Ovary (tissue), 9 donors: Measurements from ENCODE around the gene GNG14. TPM values are rescaled to one million over a fixed set of nuclear protein-coding genes. Genes with fewer than 3 reads are reported as not detected.
A peak's percentile ranks its signal among the peaks of the same experiment; 100 is the strongest.

Source experiments
- DNase-seq, 5 donors: peaks; one replicate each; pipeline ENCODE4 v3.0.0-alpha.2; 2019 to 2020
- H3K27ac ChIP-seq, 2 donors: fragments of 200-600 bp; one replicate each; pipeline versions ENCODE4 v1.5.1 to v1.8.0; 2019 to 2022
- H3K27me3 ChIP-seq: fragments of 200-600 bp; one replicate; pipeline ENCODE4 v1.8.0; 2022
- H3K36me3 ChIP-seq: fragments of 200-600 bp; sonication (generic); one replicate; pipeline ENCODE4 v1.5.1; 2019
- H3K4me1 ChIP-seq: one replicate; pipeline ENCODE4 v1.8.1; 2013; ENCODE audit warnings: mild to moderate bottlenecking, moderate library complexity; ENCODE audit not compliant: insufficient read depth
- H3K4me3 ChIP-seq: fragments of 200-600 bp; sonication (generic); one replicate; pipeline ENCODE4 v1.5.1; 2017
- H3K9me3 ChIP-seq, 2 donors: fragments of 200-600 bp in 1 of 2; sonication (generic) in 1 of 2; one replicate each; pipeline versions ENCODE4 v1.5.1 to v1.8.1; 2013 to 2019; ENCODE audit warnings: mild to moderate bottlenecking in 1 of 2, moderate library complexity in 1 of 2
- EP300 ChIP-seq: sonication (generic); formaldehyde crosslinking; IDR thresholded peaks from one replicate; pipeline ENCODE4 v1.6.1; 2017; ENCODE audit warnings: antibody characterized with exemption
- POLR2A ChIP-seq: fragments of 450-650 bp; IDR thresholded peaks from one replicate; pipeline ENCODE4 v1.6.1; 2017; ENCODE audit warnings: antibody characterized with exemption, mild to moderate bottlenecking, moderate library complexity
- WGBS, 3 donors: extraction: QIAGEN DNeasy Blood & Tissue Kit in 1 of 3; methylation state at CpG; one replicate each; pipeline versions ENCODE4 v1.1.5 to v1.1.7; 2013 to 2017; 5-methylcytosine and 5-hydroxymethylcytosine counted together
- intact Hi-C, 4 donors: fragments of 100-400 bp; cut with DNase I; formaldehyde crosslinking; loops; one replicate each; pipeline versions ENCODE4 v1.11.0 to v1.15.1; 2022 to 2023
- polyA plus RNA-seq, 2 donors: library from polyadenylated mRNA; stranded (reverse); fragments of 200-250 nt in 1 of 2; fragments of 350-450 nt in 1 of 2; fragmentation: Illumina TruSeq in 1 of 2; extraction: RNeasy Lipid Tissue Mini Kit (QIAGEN cat#74804) in 1 of 2; gene quantifications; one replicate each; pipeline ENCODE4 v1.2.3, GENCODE V29; 2013 to 2014
- total RNA-seq, 7 donors: library from RNA; depleted of rRNA in 2 of 7; stranded (reverse); fragments of >200 nt in 2 of 7; fragmentation: NEBNext Ultra II Directional in 3 of 7; extraction: Animal tissue kit (Norgen Biotek cat#: 25700) in 3 of 7; gene quantifications; one replicate each; pipeline versions ENCODE4 v1.1.0 to v1.2.4, GENCODE V29; 2016 to 2023
- TF ChIP-seq, protein P1 (sequence below), 3 donors: fragments of 450-650 bp in 2 of 3; fragments of 200-600 bp in 1 of 3; IDR thresholded peaks; one replicate each; pipeline versions ENCODE4 v1.5.1 to v1.8.0; 2016 to 2022; ENCODE audit warnings: antibody characterized with exemption in 3 of 3, mild to moderate bottlenecking in 1 of 3
- donor health status: DM: no; HTN: no; CAD: no; lungs with moderate emphysema.
- donor health status: DM: no; HTN: no; CAD: no.
- donor health status: Bipolar disorder and iron deficiency.
- donor health status: DM: yes; HTN: yes; CAD: no.
- donor health status: DM: no; HTN: no; CAD: no.
- donor health status: DM: yes; HTN: yes; CAD: no.

Gene GNG14
- total and polyA plus RNA-seq, 9 donors, result not detected

DNA sequence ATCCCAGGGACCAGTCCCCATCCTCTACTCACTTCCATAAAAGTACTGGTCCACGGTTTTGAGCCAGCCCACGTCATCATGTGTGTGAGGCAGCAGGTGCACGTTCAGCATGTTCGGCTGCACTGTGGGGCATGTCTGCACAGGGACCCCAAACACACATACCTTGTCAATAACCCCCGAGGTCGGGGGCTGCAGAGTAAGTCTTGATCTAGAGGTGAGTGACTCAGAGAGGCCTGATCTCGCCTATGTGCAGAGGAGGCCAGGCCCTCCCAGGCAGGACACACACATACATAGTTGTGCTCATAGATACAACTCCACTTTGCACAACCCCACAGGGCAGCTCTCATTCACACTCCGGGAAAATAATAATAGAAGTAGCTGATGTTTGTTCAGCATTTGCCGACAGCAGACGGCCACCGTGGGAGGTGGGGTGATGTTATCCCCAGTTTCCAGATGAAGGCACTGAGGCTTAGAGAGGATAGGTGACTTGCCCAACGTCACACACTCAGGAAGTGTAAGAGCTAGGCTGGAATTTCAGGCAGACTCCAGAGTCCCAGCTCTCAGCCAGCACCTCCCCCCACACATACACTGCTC is 22.0 kb upstream of the GNG14 start:
- WGBS, 3 donors, result 51 to 65% (median 52%) methylated on average over 12 of the region's 12 CpGs
- intact Hi-C loops, result loop anchor here in 1 of 4 donors (10.0 kb wide), 1 partner anchor 101 kb away; no protein-coding TSS in a partner anchor
- Histone ChIP-seq H3K36me3 (no peaks in the 10 kb centered on the region), H3K27ac (no peak overlapping the region), H3K4me1 (peaks cover 12% of the 10 kb centered on the region), H3K4me3 (peak overlapping the region; percentile 84), H3K27me3 (no peaks in the 10 kb centered on the region), H3K9me3 (no peaks in the 10 kb centered on the region)
- TF ChIP-seq EP300 (no peak), POLR2A (no peak)
- TF ChIP-seq, protein P1, sequence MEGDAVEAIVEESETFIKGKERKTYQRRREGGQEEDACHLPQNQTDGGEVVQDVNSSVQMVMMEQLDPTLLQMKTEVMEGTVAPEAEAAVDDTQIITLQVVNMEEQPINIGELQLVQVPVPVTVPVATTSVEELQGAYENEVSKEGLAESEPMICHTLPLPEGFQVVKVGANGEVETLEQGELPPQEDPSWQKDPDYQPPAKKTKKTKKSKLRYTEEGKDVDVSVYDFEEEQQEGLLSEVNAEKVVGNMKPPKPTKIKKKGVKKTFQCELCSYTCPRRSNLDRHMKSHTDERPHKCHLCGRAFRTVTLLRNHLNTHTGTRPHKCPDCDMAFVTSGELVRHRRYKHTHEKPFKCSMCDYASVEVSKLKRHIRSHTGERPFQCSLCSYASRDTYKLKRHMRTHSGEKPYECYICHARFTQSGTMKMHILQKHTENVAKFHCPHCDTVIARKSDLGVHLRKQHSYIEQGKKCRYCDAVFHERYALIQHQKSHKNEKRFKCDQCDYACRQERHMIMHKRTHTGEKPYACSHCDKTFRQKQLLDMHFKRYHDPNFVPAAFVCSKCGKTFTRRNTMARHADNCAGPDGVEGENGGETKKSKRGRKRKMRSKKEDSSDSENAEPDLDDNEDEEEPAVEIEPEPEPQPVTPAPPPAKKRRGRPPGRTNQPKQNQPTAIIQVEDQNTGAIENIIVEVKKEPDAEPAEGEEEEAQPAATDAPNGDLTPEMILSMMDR (IDR thresholded peaks at IDR 0.05), result no peak
- no peak for DNase-seq

DNA sequence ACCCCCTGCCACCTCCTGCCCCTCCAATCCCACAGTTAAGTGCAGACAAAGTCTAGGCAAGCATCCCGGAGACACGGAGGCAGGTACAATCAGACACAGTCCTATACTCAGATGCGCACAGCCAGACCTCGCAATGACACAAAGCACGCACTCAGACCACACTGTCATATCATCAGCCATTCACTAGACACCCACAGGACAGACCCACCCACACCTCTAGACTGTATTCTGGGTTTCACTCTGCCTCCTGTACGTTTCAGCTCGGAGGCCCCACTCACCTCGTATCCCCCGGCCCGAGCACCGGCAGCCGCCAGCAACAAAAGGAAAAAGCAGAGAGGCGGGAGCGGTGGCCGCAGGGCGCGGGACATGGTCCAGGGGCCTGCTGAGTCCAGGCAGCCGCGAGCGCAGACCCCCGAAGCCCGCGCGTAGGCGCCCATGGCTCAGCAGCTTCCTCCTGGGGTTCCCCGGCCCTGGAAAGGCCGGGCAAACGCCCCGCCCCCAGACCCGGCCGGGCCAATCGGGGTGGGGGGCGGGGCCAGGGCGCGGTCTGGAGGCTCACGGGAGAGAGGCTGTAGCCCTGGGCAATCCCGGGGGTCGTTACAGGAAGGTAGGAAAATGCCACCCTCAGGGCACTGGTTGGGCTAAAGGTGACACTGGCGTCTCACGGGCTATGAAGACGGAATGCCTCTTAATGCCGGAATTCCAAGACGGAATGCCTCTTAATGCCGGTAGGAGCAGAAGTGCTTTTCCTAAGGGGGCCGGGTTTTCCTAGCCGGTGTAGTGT is 21.3 kb upstream of the GNG14 start, which contains the start of the genes MAN2B1 and WDR83:
TSS of gene MAN2B1 (minus strand) at position 478 of the 784 bp plus-strand sequence. CDS start at position 437, 41 bp downstream.
TSS of gene WDR83 (plus strand) at position 543 of the 784 bp plus-strand sequence. CDS start 2,984 bp downstream, outside the sequence.
- 1% methylated on average over 45 to 46 of the region's 46 CpGs for WGBS, 3 donors
- H3K4me3 ChIP-seq, result peak within 1 kb of the TSS; percentile 84
- intact Hi-C loops, result loop anchor here in 1 of 4 donors (10.0 kb wide), 1 partner anchor 102 kb away; no protein-coding TSS in a partner anchor
- peaks cover 12% of the 10 kb centered on the region for H3K4me1 ChIP-seq
- peak within 1 kb of the TSS in 1 of 2 donors; percentile 16 for H3K27ac ChIP-seq
- DNase-seq, result peak; percentile 66 to 85 (median 73)
- H3K9me3 ChIP-seq, result no peaks in the 10 kb centered on the region
- no peaks in the 10 kb centered on the region for H3K36me3 ChIP-seq
- no peaks in the 10 kb centered on the region for H3K27me3 ChIP-seq
- TF ChIP-seq POLR2A (no peak), EP300 (no peak)
- TF ChIP-seq, protein P1 (IDR thresholded peaks at IDR 0.05), result no peak

GRCh38 chr19:12667731-12668302 is 20.0 kb upstream of the GNG14 start:
- peaks cover 12% of the 10 kb centered on the region for H3K4me1 ChIP-seq
- no peak for DNase-seq
- no peak overlapping the region for H3K4me3 ChIP-seq
- H3K27me3 ChIP-seq, result no peaks in the 10 kb centered on the region
- intact Hi-C loops, result loop anchor here in 1 of 4 donors (10.0 kb wide), 1 partner anchor 103 kb away; no protein-coding TSS in a partner anchor
- 63 to 67% (median 64%) methylated on average over 4 of the region's 4 CpGs for WGBS, 3 donors
- H3K27ac ChIP-seq, result no peak overlapping the region
- TF ChIP-seq, protein P1 (IDR thresholded peaks at IDR 0.05), result no peak
- TF ChIP-seq POLR2A (no peak), EP300 (no peak)
- H3K36me3 ChIP-seq, result no peaks in the 10 kb centered on the region
- no peaks in the 10 kb centered on the region for H3K9me3 ChIP-seq

GRCh38 chr19:12668346-12668745 is 19.5 kb upstream of the GNG14 start:
- 55 to 63% (median 58%) methylated on average over 8 of the region's 8 CpGs for WGBS, 3 donors
- no peak overlapping the region for H3K27ac ChIP-seq

More at GRCh38 chr19:12668346-12668745, 19.5 kb upstream of the GNG14 start:
- TF ChIP-seq POLR2A (no peak), EP300 (no peak)
- TF ChIP-seq, protein P1 (IDR thresholded peaks at IDR 0.05), result no peak
- H3K4me3 ChIP-seq, result peak overlapping the region; percentile 89
- no peak for DNase-seq
- no peaks in the 10 kb centered on the region for H3K27me3 ChIP-seq
- H3K4me1 ChIP-seq, result peaks cover 12% of the 10 kb centered on the region
- no peaks in the 10 kb centered on the region for H3K9me3 ChIP-seq
- H3K36me3 ChIP-seq, result no peaks in the 10 kb centered on the region
- intact Hi-C loops, result loop anchor here in 1 of 4 donors (10.0 kb wide), 1 partner anchor 104 kb away; no protein-coding TSS in a partner anchor
